Heart left ventricle (tissue), 13 donors: Measurements from ENCODE around the gene NPHP4.

Experiments
- CTCF ChIP-seq, 12 donors: fragments of 200-600 bp; sonication (generic) in 4 of 12; IDR thresholded peaks; one replicate each; pipeline versions ENCODE4 v1.5.0 to v1.8.0; 2018 to 2022; ENCODE audit warnings: antibody characterized with exemption in 12 of 12, mild to moderate bottlenecking in 5 of 12
- POLR2A ChIP-seq, 2 donors: fragments of 450-650 bp; IDR thresholded peaks; one replicate each; pipeline ENCODE4 v1.6.1; 2017; ENCODE audit warnings: antibody characterized with exemption in 2 of 2, mild to moderate bottlenecking in 2 of 2, moderate library complexity in 2 of 2
- donor health status: ischemic (EF 13 %, LVEDD 7.1; RV severe dilation, severe dysfunction).
- donor health status: DM: no; HTN: yes; CAD: no.
- donor health status: DM: no; HTN: no; CAD: no.
- donor health status: ischemic (EF 25% LVEDD 6.9; RV normal size, moderate dysfunction).
- donor health status: ischemic (EF 25% LVEDD 5.7; RV mildly dilated, moderate dysfunction).
- donor health status: ischemic (EF 35%, LVEDD 5.7; RV mildly dilated, moderate dysfunction).
- donor health status: nonischemic (EF 11% LVEDD 7.7; RV severe dilation, severe dysfunction).
- donor health status: DM: yes; HTN: yes; CAD: no.
- donor health status: PGD.
- donor health status: ischemic (EF 29% LVEDD 5.4; RV normal size, mild dysfunction).
- donor health status: nonischemic (EF 23%, LVEDD 6.1; RV moderate dilation, normal function).

DNA sequence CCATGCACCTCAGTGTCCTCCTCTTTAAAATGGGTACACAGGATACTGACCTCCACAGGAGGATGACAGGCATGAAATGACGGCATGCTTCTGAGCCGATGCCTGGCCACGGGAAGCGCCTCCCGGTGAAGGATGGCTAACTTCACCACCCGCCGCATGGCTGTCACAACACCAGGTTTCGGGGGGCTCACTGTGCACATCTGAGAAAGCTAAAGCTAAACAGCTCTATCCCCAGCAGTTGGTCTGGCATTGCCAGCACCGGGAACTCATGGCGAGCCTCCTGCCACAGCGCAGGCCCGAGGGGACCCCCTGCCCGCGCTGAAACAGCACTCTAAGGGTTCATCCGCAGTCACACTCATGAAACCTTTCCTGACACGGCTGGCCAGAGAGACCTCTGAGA, 16.0 kb downstream of the NPHP4 start:
- TF ChIP-seq CTCF (IDR thresholded peaks at IDR 0.05) (no peak), POLR2A (IDR thresholded peaks at IDR 0.05) (no peak)
